Measurements from ENCODE around the gene TMEM272. TPM values are rescaled to one million over a fixed set of nuclear protein-coding genes. Genes with fewer than 3 reads are reported as not detected.
A peak's percentile ranks its signal among the peaks of the same experiment; 100 is the strongest.
"Not testable (repeated sequence)": the region's sequence is repeated elsewhere in the genome, so short reads cannot be mapped to it uniquely, and the experiment has no call there.

TMEM272 gene
- total RNA-seq, 2 donors from 2014 or later, result 1.3 to 1.7 TPM

DNA sequence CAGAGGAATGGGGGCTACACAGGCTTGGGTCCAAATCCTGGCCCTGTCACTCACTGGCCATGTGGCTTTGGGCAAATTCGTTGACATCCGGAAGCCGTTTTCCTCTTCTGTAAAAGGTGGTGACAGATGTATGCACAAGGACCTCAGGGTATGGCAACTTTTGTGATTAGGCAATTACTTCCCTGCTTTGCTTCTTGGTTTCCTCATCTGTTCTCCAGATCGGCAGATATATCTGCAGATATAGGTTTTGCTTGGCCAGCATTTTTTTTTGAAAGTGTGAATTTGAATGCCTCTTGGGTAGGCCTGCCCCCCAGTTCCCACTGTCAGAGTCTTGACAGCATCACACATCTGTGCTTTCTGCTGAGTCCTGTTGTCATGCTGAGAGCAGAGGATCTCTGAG is 17.7 kb downstream of the TMEM272 start:
- Mint-ChIP-seq H3K27ac (peak overlapping the region; percentile 98), H3K27me3 (no peaks in the 10 kb centered on the region), H3K4me1 (peaks cover 43% of the 10 kb centered on the region), H3K36me3 (ENCODE audit: low read depth) (peaks cover 3% of the 10 kb centered on the region), H3K4me3 (peak overlapping the region; percentile 76)
- DNase-seq (no peak), ATAC-seq (no peak)
- no peaks in the 10 kb centered on the region for H3K9me3 ChIP-seq (ENCODE audit: control insufficient read depth, low read length, poor library complexity, severe bottlenecking)

DNA sequence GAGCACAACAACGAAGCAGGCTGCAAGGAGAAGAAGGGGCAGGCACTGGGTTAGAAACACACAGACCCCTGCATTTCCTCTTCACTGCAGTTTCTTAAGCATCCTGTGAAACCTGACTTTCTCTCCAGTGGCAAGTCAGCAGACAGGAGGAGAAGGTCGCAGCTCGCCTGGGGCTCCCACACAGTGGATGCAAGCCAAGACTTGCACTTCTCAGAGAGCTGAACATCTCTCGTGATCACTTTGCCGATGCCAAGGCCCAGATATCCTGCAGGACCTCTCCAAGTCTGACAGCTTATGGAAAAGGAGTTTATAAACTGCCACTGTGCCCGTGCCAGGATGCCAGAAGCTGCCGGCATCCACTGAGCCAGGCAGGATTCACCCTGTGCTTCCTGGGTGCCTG is 18.4 kb downstream of the TMEM272 start:
- Mint-ChIP-seq H3K27me3 (no peaks in the 10 kb centered on the region), H3K36me3 (ENCODE audit: low read depth) (peaks cover 3% of the 10 kb centered on the region), H3K4me1 (peaks cover 43% of the 10 kb centered on the region), H3K4me3 (peak overlapping the region; percentile 76), H3K27ac (peak overlapping the region; percentile 98)
- ATAC-seq (no peak), DNase-seq (no peak)
- H3K9me3 ChIP-seq (ENCODE audit: control insufficient read depth, low read length, poor library complexity, severe bottlenecking), result no peaks in the 10 kb centered on the region

DNA sequence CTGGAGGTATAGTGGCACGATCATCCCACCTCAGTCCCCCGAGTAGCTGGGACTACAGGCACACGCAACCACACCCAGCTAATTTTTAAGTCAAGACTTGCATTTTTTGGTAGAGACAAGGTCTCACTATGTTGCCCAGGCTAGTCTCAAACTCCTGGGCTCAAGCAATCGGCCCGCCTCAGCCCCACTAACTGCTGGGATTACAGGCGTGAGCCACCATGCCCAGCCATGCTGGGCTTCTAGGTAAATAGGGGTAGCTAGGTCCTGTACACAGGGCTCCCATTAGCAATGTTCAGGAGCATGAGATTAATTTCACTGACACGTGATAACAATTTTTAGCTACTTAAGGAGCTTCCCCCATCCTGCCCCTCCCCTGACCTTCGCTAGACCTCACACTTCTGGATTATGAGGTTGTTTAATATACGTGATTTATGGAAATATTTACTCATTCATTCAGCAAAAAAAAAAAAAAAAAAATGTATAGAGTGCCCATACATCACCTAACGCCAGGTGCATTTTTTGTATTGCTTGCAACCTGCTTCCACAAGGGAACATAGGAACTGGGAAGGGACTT is 19.2 kb downstream of the TMEM272 start:
- Mint-ChIP-seq H3K27me3 (no peaks in the 10 kb centered on the region), H3K4me3 (peak overlapping the region; percentile 91), H3K4me1 (peaks cover 50% of the 10 kb centered on the region), H3K36me3 (ENCODE audit: low read depth) (peaks cover 3% of the 10 kb centered on the region), H3K27ac (peak overlapping the region; percentile 98)
- H3K9me3 ChIP-seq (ENCODE audit: control insufficient read depth, low read length, poor library complexity, severe bottlenecking), result no peaks in the 10 kb centered on the region
- DNase-seq, result no peak
- no peak for ATAC-seq

DNA sequence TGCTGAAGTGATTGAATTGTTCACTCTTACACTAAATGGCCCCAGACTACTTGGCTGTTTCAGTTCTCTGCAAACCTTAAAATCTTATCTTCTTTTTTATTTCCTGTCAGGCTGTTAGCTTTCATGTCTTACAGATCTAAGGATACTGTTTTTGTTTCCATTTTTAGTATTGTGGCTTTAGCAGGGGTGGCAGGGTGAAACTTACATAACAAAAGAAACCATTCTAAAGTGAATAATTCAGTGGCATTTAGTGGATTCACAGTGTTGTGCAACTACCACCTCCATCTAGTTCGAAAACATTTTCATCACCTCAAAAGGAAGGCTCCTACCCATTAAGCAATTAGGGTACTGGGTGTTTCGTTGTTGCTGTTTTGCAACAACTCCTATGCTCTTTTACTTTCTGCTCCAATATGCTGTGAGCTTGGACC is 19.8 kb downstream of the TMEM272 start:
- H3K27me3 Mint-ChIP-seq, result no peaks in the 10 kb centered on the region
- DNase-seq (no peak), ATAC-seq (peak; percentile 74)
- peak overlapping the region; percentile 91 for H3K4me3 Mint-ChIP-seq
- peak overlapping the region; percentile 98 for H3K27ac Mint-ChIP-seq
- H3K4me1 Mint-ChIP-seq, result peaks cover 55% of the 10 kb centered on the region
- peaks cover 3% of the 10 kb centered on the region for H3K36me3 Mint-ChIP-seq (ENCODE audit: low read depth)
- no peaks in the 10 kb centered on the region for H3K9me3 ChIP-seq (ENCODE audit: control insufficient read depth, low read length, poor library complexity, severe bottlenecking)

DNA sequence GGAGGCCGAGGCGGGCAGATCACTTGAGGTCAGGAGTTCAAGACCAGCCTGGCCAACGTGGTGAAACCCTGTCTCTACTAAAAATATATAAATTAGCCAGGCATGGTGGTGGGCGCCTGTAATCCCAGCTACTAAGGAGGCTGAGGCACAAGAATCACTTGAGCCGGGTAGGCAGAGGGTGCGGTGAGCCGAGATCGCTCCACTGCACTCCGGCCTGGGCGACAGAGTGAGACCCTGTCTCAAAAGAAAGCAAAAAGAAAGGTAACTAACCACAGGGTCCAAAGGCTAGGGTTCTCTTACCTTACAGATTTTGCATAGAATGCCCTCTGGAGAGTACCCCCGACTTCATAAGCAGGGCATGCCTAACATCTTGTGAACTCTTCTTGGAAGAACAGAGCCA is 20.3 kb downstream of the TMEM272 start:
- ATAC-seq; H3K9me3 ChIP-seq (ENCODE audit: control insufficient read depth, low read length, poor library complexity, severe bottlenecking); H3K36me3 Mint-ChIP-seq (ENCODE audit: low read depth); DNase-seq; H3K27me3 Mint-ChIP-seq: not testable (repeated sequence)
- Mint-ChIP-seq H3K4me3 (peak overlapping the region; percentile 91), H3K4me1 (peaks cover 60% of the 10 kb centered on the region), H3K27ac (peak overlapping the region; percentile 98)

DNA sequence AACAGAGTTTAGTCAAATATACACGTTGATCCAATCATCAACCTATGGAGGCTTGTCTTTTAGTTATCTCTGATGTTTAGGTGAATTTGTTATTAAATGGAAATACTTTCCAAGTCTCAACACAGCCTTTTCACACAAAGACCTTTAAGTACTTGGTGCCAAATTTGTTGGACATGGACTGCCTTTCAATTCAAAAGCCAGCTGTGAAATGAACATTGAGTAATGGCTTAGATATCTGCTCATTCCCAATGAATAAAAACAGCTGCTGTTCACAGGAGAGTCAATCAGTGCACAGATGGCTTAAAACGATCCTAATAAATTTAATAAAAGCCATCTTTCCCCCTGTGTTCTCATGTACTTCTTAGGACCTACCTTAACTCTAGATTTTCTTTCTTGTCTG is 21.1 kb downstream of the TMEM272 start:
- H3K9me3 ChIP-seq (ENCODE audit: control insufficient read depth, low read length, poor library complexity, severe bottlenecking), result no peaks in the 10 kb centered on the region
- Mint-ChIP-seq H3K36me3 (ENCODE audit: low read depth) (peaks cover 3% of the 10 kb centered on the region), H3K27me3 (no peaks in the 10 kb centered on the region), H3K27ac (peak overlapping the region; percentile 98), H3K4me1 (peaks cover 67% of the 10 kb centered on the region), H3K4me3 (peak overlapping the region; percentile 91)
- DNase-seq, result no peak
- ATAC-seq, result no peak

DNA sequence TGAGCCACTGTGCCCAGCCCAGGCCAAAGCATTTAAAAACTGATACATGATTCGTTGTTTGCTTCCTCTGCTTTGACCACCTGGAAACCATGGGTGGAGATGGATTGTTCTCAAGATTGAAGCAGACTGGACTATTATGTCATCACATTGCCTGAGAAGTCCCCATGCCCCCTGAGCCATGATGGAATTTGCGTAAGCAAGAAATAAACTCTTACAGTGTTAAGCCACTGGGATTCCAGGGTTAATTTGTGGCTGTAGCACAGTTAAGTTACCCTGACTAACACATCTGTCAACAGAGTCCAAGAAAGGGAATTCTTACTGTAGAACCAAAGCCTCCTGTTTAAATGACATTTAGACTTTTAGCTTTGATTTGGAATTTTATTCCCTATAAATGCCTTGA is 21.6 kb downstream of the TMEM272 start:
- Mint-ChIP-seq H3K4me3 (peak overlapping the region; percentile 91), H3K4me1 (peaks cover 68% of the 10 kb centered on the region), H3K36me3 (ENCODE audit: low read depth) (peaks cover 3% of the 10 kb centered on the region), H3K27me3 (no peaks in the 10 kb centered on the region), H3K27ac (peak overlapping the region; percentile 98)
- DNase-seq (no peak), ATAC-seq (no peak)
- no peaks in the 10 kb centered on the region for H3K9me3 ChIP-seq (ENCODE audit: control insufficient read depth, low read length, poor library complexity, severe bottlenecking)

DNA sequence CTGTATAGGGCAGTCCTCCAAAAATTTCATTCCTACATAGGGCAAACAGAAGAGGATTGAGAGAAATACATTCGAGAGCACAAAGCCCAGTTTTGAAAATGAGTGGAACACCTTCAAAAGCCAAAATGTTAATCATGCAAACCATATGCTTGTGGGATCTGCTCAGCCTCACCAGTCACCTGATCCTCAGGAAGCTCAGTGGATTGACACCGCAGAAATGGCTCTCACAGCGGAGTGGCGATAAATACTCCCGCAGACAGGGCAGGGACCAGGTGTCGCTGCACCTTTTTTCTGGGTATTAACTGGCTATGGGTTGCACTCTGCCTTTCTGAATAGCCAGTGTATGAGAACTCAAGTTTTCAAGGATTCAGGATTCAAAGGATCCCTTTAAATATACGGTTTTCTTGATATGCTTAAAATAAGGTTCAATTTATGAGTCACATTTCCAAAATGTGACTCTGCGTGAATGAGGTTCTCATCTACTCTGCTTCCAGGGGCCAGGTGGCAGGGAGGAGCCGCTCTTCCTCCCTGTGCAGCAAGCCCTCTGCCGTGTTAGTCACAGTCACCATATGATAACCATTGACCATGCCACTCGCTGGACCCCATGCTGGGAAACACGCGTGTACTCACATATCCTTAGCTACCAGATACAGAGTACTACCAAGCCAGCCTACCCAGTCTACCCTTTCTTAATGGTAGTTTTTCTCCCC is 22.7 kb downstream of the TMEM272 start:
- Mint-ChIP-seq H3K4me1 (peaks cover 67% of the 10 kb centered on the region), H3K27me3 (no peaks in the 10 kb centered on the region), H3K27ac (peak overlapping the region; percentile 98), H3K36me3 (ENCODE audit: low read depth) (peaks cover 7% of the 10 kb centered on the region), H3K4me3 (peak overlapping the region; percentile 91)
- peak in 1 of 3 donors; percentile 38 for DNase-seq
- ATAC-seq, result peak; percentile 40
- H3K9me3 ChIP-seq (ENCODE audit: control insufficient read depth, low read length, poor library complexity, severe bottlenecking), result no peaks in the 10 kb centered on the region

DNA sequence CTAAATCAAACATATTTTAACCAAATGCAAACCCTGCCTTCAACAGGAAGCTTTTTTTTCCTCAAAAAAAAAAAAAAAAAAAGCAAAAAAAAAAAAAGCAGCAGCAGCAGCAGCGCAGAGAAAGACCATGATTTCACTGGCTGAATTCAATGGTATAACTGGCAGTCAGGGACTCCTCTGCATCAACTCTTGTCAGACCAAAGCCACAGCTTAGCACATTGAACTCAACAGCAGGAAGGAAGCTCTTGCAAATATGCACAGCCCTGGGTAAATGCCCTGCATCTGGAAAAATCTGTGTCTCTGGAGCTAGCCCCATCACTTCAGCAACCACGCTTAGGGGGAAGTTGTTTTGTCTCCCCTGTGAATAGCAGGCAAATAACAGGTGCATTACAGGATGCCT is 23.4 kb downstream of the TMEM272 start:
- H3K4me3 Mint-ChIP-seq, result peak overlapping the region; percentile 91
- H3K9me3 ChIP-seq (ENCODE audit: control insufficient read depth, low read length, poor library complexity, severe bottlenecking), result no peaks in the 10 kb centered on the region
- H3K4me1 Mint-ChIP-seq, result peaks cover 67% of the 10 kb centered on the region
- peak overlapping the region; percentile 98 for H3K27ac Mint-ChIP-seq
- no peaks in the 10 kb centered on the region for H3K27me3 Mint-ChIP-seq
- peak; percentile 53 for ATAC-seq
- H3K36me3 Mint-ChIP-seq (ENCODE audit: low read depth), result peaks cover 11% of the 10 kb centered on the region
- no peak for DNase-seq

DNA sequence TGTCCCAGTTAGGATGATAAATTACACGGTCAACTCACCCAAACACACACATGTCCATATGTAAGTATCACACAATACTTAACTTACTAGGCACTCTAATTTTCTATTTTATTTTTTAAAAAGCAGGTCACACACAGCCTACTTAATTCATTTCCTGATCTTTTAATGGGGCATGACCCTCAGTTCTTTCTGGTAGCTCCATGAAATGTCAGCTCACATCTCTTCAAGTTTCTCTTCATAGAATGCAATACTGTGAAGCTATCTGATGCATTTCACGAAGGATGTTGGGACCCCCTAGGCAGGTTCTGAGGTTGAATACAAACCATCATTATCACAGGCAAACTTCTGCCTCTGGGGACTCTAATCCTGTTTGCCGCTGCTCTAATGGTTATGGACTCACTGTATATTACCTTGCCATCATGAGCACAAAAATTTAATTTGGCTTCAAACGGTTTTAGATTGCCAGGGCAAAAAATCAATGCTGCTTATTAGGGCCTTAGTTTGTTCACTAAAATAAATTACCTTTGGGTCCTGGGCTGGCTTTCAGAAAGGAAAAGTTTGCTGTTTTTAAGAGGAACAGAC is 24.9 kb downstream of the TMEM272 start:
- peaks cover 70% of the 10 kb centered on the region for H3K4me1 Mint-ChIP-seq
- no peaks in the 10 kb centered on the region for H3K27me3 Mint-ChIP-seq
- ATAC-seq (no peak), DNase-seq (no peak)
- peaks cover 11% of the 10 kb centered on the region for H3K36me3 Mint-ChIP-seq (ENCODE audit: low read depth)
- peak overlapping the region; percentile 91 for H3K4me3 Mint-ChIP-seq
- H3K27ac Mint-ChIP-seq, result peak overlapping the region; percentile 98
- H3K9me3 ChIP-seq (ENCODE audit: control insufficient read depth, low read length, poor library complexity, severe bottlenecking), result no peaks in the 10 kb centered on the region

DNA sequence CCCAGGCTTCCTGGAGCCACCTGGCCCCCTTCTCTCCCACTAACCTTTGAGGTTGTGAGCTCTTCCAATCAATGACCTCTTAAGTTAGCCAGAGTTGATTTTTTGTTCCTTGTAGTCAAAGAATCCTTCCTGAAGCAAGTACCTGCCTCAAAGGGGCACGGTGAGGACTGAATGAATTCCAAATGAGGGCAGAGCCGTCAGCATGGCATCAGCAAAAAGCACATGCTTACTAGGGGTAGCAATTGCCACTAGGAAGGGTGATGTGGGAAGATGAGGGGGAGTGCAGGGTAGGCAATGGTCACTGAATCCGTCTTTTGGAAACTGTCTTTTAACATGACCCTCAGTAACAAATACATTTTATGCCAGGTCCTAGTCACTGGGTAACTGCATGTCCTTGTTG is 25.4 kb downstream of the TMEM272 start:
- Mint-ChIP-seq H3K4me1 (peaks cover 75% of the 10 kb centered on the region), H3K4me3 (peak overlapping the region; percentile 91), H3K27me3 (no peaks in the 10 kb centered on the region), H3K27ac (peak overlapping the region; percentile 98), H3K36me3 (ENCODE audit: low read depth) (peaks cover 11% of the 10 kb centered on the region)
- no peaks in the 10 kb centered on the region for H3K9me3 ChIP-seq (ENCODE audit: control insufficient read depth, low read length, poor library complexity, severe bottlenecking)
- ATAC-seq (no peak), DNase-seq (no peak)

DNA sequence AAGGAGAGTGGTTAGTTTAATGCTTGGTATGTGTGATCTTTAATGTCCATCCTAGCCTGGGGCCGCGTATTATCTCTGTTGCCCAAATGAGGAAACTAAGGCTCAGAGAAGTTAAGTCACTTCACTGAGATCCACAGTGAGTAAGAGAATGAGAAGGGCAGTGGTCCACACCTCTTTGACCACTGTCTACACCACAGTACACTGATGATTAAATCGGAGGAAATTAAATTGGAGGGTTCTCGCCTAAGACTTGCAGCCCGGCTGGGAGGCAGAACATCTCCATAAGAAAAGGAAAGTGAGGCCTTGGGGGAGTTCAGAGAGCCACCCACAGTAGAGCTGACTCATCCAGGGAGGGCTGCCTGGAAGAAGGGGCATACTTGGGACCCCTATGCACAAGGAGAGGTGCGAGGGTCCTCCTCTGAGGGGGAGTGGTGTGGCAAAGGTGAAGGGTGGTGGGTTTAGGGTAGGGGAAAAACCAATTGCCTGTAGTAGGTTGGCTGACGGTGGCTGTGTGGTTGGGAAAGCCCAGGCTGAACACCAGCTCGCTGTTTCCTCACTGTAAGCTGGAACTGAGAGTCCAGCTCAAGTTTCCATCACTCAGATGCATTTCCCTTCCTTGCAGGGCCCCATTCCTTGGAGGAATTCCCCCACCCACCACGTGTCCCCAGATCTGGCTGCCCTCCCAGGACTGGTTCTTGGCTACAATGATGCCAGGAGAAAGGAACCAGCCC is 26.0 kb downstream of the TMEM272 start:
- H3K4me3 Mint-ChIP-seq, result peak overlapping the region; percentile 91
- H3K4me1 Mint-ChIP-seq, result peaks cover 71% of the 10 kb centered on the region
- H3K27me3 Mint-ChIP-seq, result no peaks in the 10 kb centered on the region
- ATAC-seq (peak; percentile 74), DNase-seq (peak in 2 of 3 donors; percentile 31 to 50)
- no peaks in the 10 kb centered on the region for H3K9me3 ChIP-seq (ENCODE audit: control insufficient read depth, low read length, poor library complexity, severe bottlenecking)
- peaks cover 11% of the 10 kb centered on the region for H3K36me3 Mint-ChIP-seq (ENCODE audit: low read depth)
- H3K27ac Mint-ChIP-seq, result peak overlapping the region; percentile 98

DNA sequence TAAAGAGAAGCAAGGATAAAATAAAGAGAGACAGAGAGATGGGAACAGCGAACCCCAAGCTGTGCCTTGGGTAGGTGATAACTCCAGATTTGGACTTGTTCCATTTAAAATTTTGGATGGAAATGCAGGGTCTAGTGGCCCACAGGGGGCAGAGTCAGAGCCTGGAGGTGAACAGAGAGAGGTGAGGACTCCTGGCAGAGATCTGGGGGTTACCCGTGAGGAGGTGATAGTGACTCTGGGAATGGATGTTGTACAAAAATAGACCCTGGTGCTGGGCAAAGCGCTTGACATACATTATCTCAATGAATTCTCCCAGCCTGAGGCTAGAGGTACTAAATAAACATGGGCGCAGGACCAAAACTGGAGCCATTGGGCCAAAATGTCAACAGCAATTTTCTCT is 26.7 kb downstream of the TMEM272 start:
- no peaks in the 10 kb centered on the region for H3K9me3 ChIP-seq (ENCODE audit: control insufficient read depth, low read length, poor library complexity, severe bottlenecking)
- H3K4me3 Mint-ChIP-seq, result peak overlapping the region; percentile 91
- H3K27ac Mint-ChIP-seq, result peak overlapping the region; percentile 98
- no peaks in the 10 kb centered on the region for H3K27me3 Mint-ChIP-seq
- ATAC-seq, result no peak
- DNase-seq, result no peak
- H3K4me1 Mint-ChIP-seq, result peaks cover 70% of the 10 kb centered on the region
- peaks cover 11% of the 10 kb centered on the region for H3K36me3 Mint-ChIP-seq (ENCODE audit: low read depth)

Measured in T-helper 17 cell (primary cell).